Mesenchymal stem cell (in vitro differentiated cells and primary cell): ENCODE measurements around the gene SLC35G2.
"Not testable (repeated sequence)": the region's sequence is repeated elsewhere in the genome, so short reads cannot be mapped to it uniquely, and the experiment has no call there.

Experiments used
- DNase-seq: peaks from one replicate; pipeline ENCODE4 v3.0.0-alpha.2; 2013
- H2AFZ ChIP-seq: one replicate; pipeline ENCODE4 v1.6.1; 2013; ENCODE audit warnings: low read depth, mild to moderate bottlenecking, control low read depth, inconsistent platforms, low read length, moderate library complexity
- H2AK5ac ChIP-seq: 2 replicates; pipeline ENCODE4 v1.6.1; 2013; ENCODE audit warnings: low read length, moderate library complexity, mild to moderate bottlenecking, inconsistent platforms; ENCODE audit not compliant: severe bottlenecking
- H2BK120ac ChIP-seq: one replicate; pipeline ENCODE4 v1.6.1; 2013; ENCODE audit warnings: low read depth, mild to moderate bottlenecking, inconsistent platforms, low read length, moderate library complexity
- H2BK12ac ChIP-seq, 2 experiments: one replicate each; pipeline ENCODE4 v1.6.1; 2013; ENCODE audit warnings: inconsistent platforms in 2 of 2, low read length in 2 of 2, mild to moderate bottlenecking in 2 of 2, moderate library complexity in 2 of 2, control low read depth in 1 of 2
- H2BK15ac ChIP-seq: one replicate; pipeline ENCODE4 v1.6.1; 2013; ENCODE audit warnings: mild to moderate bottlenecking, low read depth, inconsistent platforms; ENCODE audit not compliant: poor library complexity, severe bottlenecking
- H2BK5ac ChIP-seq: 2 replicates; pipeline ENCODE4 v1.6.1; 2013; ENCODE audit warnings: low read depth, mild to moderate bottlenecking, low read length, control low read depth, inconsistent platforms; ENCODE audit not compliant: poor library complexity, severe bottlenecking
- H3K14ac ChIP-seq, 2 experiments: one replicate each; pipeline ENCODE4 v1.6.1; 2013; ENCODE audit warnings: inconsistent platforms in 2 of 2, low read length in 2 of 2, control low read depth in 1 of 2, mild to moderate bottlenecking in 1 of 2, moderate library complexity in 1 of 2
- H3K18ac ChIP-seq, 2 experiments: one replicate each; pipeline ENCODE4 v1.6.1; 2013; ENCODE audit warnings: inconsistent platforms in 2 of 2, low read length in 2 of 2, control low read depth in 1 of 2, low read depth in 1 of 2, mild to moderate bottlenecking in 1 of 2
- H3K23ac ChIP-seq, 2 experiments: one replicate each; pipeline ENCODE4 v1.6.1; 2013; ENCODE audit warnings: inconsistent platforms in 2 of 2, low read length in 2 of 2, mild to moderate bottlenecking in 2 of 2, moderate library complexity in 2 of 2, control low read depth in 1 of 2
- H3K27ac ChIP-seq: 2 replicates; pipeline ENCODE4 v1.5.1; 2013; ENCODE audit warnings: mild to moderate bottlenecking, moderate library complexity, low read length, control low read depth, inconsistent platforms; ENCODE audit not compliant: poor library complexity, severe bottlenecking
- H3K27me3 ChIP-seq, 2 experiments: 2 replicates each; pipeline versions ENCODE4 v1.6.1 to v1.7.0; 2013; ENCODE audit warnings: low read length in 2 of 2, mild to moderate bottlenecking in 2 of 2, moderate library complexity in 2 of 2, control low read depth in 1 of 2, inconsistent platforms in 1 of 2; ENCODE audit not compliant: control insufficient read depth in 1 of 2, insufficient read depth in 1 of 2
- H3K36me3 ChIP-seq, 2 experiments: 2 replicates each; pipeline versions ENCODE4 v1.6.1 to v1.7.0; 2013; ENCODE audit warnings: low read length in 2 of 2, control low read depth in 1 of 2, inconsistent platforms in 1 of 2, low read depth in 1 of 2, mild to moderate bottlenecking in 1 of 2; ENCODE audit not compliant: insufficient read depth in 2 of 2, control insufficient read depth in 1 of 2
- H3K4ac ChIP-seq, 2 experiments: one replicate each; pipeline ENCODE4 v1.6.1; 2013; ENCODE audit warnings: inconsistent platforms in 2 of 2, low read length in 2 of 2, mild to moderate bottlenecking in 2 of 2, moderate library complexity in 2 of 2, control low read depth in 1 of 2, low read depth in 1 of 2
- H3K4me1 ChIP-seq: 2 replicates; pipeline ENCODE4 v1.6.1; 2013; ENCODE audit warnings: low read depth, low read length, control low read depth; ENCODE audit not compliant: control insufficient read depth, insufficient read depth
- H3K4me2 ChIP-seq: 2 replicates; pipeline ENCODE4 v1.6.1; 2013; ENCODE audit warnings: low read length, mild to moderate bottlenecking, inconsistent platforms; ENCODE audit not compliant: poor library complexity, severe bottlenecking
- H3K4me3 ChIP-seq, 2 experiments: 2 replicates each; pipeline versions ENCODE4 v1.5.1 to v1.7.0; 2013; ENCODE audit warnings: low read length in 2 of 2, mild to moderate bottlenecking in 2 of 2, control low read depth in 1 of 2, low read depth in 1 of 2; ENCODE audit not compliant: insufficient read depth in 1 of 2
- H3K79me1 ChIP-seq: replicated peaks from 2 replicates; pipeline ENCODE4 v1.6.1; 2013; ENCODE audit warnings: mild to moderate bottlenecking, control low read depth, low read length, inconsistent platforms; ENCODE audit not compliant: poor library complexity, severe bottlenecking
- H3K9ac ChIP-seq: 2 replicates; pipeline ENCODE4 v1.7.0; 2013; ENCODE audit warnings: mild to moderate bottlenecking, low read length, moderate library complexity
- H3K9me3 ChIP-seq: 2 replicates; pipeline ENCODE4 v1.7.0; 2013; ENCODE audit warnings: mild to moderate bottlenecking, low read length; ENCODE audit not compliant: control insufficient read depth
- H4K8ac ChIP-seq: one replicate; pipeline ENCODE4 v1.6.1; 2013; ENCODE audit warnings: inconsistent platforms, mild to moderate bottlenecking, low read length, moderate library complexity
- H4K91ac ChIP-seq: one replicate; pipeline ENCODE4 v1.6.1; 2013; ENCODE audit warnings: mild to moderate bottlenecking, low read length, inconsistent platforms
- WGBS: methylation state at CpG from one replicate; pipeline ENCODE4 v1.1.7; 2013; ENCODE audit warnings: mixed read lengths; 5-methylcytosine and 5-hydroxymethylcytosine counted together

Gene SLC35G2

GRCh38 chr3:136893848-136894443, 75.0 kb downstream of the SLC35G2 start:
- Histone ChIP-seq H3K23ac (no peak overlapping the region), H3K4me2 (no peak overlapping the region), H3K9ac (no peak overlapping the region), H2AFZ (no peak overlapping the region), H3K14ac (no peak overlapping the region), H3K27ac (no peak overlapping the region), H3K36me3 (peaks cover 13 to 17% of the 10 kb centered on the region in 2 experiments), H3K79me1 (peaks cover 10% of the 10 kb centered on the region), H3K4me1 (no peaks in the 10 kb centered on the region), H2BK12ac (peak overlapping the region in 1 of 2 experiments; percentile 59), H3K18ac (peak overlapping the region in 1 of 2 experiments; percentile 66), H2BK15ac (no peak overlapping the region), H3K4ac (no peak overlapping the region), H2BK5ac (no peak overlapping the region), H3K9me3 (peaks cover 18% of the 10 kb centered on the region), H3K4me3 (no peak overlapping the region), H2BK120ac (peak overlapping the region; percentile 64), H3K27me3 (no peaks in the 10 kb centered on the region), H2AK5ac (no peak overlapping the region), H4K8ac (no peak overlapping the region), H4K91ac (no peak overlapping the region)
- WGBS, result 31% methylated on average over 5 of the region's 5 CpGs
- DNase-seq, result peak; percentile 96

DNA sequence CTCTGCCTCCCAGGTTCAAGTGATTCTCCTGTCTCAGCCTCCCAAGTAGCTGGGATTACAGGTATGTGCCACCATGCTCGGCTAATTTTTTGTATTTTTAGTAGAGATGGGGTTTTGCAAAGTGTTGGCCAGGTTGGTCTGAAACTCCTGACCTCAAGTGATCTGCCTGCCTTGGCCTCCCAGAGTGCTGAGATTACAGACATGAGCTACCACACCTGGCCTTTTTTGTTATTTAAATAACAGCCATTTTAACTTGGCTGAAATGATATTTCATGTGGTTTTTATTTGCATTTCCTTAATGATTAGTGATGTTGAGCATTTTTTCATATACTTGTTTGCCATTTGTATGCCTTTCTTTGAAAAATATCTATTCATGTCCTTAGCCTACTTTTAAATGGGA, 78.2 kb downstream of the SLC35G2 start:
- not testable (repeated sequence) for H3K27me3 ChIP-seq, H3K9ac ChIP-seq, H3K18ac ChIP-seq, H3K4ac ChIP-seq, H4K91ac ChIP-seq, H3K79me1 ChIP-seq, H3K23ac ChIP-seq, H3K9me3 ChIP-seq, H4K8ac ChIP-seq, H2AK5ac ChIP-seq, H2BK12ac ChIP-seq, H3K4me1 ChIP-seq, H2BK120ac ChIP-seq, H2BK5ac ChIP-seq, H3K4me2 ChIP-seq, H2BK15ac ChIP-seq, H3K14ac ChIP-seq, H3K27ac ChIP-seq, DNase-seq, H3K4me3 ChIP-seq, H2AFZ ChIP-seq
- peaks cover 3 to 21% of the 10 kb centered on the region in 2 experiments for H3K36me3 ChIP-seq
- no CpG with 5 or more reads among the region's 1 CpG for WGBS

DNA sequence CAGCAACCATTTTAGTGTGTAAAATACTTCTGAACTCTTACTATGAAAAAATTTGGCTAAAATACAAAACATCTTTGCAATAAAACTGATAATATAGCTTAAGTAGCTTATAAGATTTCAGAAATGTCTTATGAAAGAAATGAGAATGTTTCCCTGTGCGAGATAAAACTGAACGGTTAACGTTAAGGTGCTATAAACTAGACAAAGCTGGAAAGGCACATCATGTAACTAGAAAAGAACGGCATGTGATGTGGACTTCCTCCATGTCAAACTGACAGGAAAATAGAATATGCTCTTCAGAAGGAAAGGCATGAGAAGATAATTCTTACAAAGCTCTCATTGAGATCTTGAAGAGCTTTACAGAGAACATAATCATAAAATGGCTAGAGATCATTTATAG, 79.6 kb downstream of the SLC35G2 start:
- no peak overlapping the region for H2BK5ac ChIP-seq
- no peak overlapping the region for H4K91ac ChIP-seq
- H2AK5ac ChIP-seq, result no peak overlapping the region
- no peak overlapping the region for H3K4me3 ChIP-seq
- no peak overlapping the region for H3K27ac ChIP-seq
- no peak overlapping the region for H2AFZ ChIP-seq
- no peak overlapping the region for H3K18ac ChIP-seq
- no peaks in the 10 kb centered on the region for H3K27me3 ChIP-seq
- no peak overlapping the region for H2BK12ac ChIP-seq
- no peak overlapping the region for H3K4me2 ChIP-seq
- no peaks in the 10 kb centered on the region for H3K4me1 ChIP-seq
- H2BK120ac ChIP-seq, result no peak overlapping the region
- peaks cover 3 to 21% of the 10 kb centered on the region in 2 experiments for H3K36me3 ChIP-seq
- peaks cover 4% of the 10 kb centered on the region for H3K79me1 ChIP-seq
- WGBS, result 77% methylated on average over 4 of the region's 4 CpGs
- no peak for DNase-seq
- H4K8ac ChIP-seq, result no peak overlapping the region
- H2BK15ac ChIP-seq, result no peak overlapping the region
- no peak overlapping the region for H3K9ac ChIP-seq
- H3K14ac ChIP-seq, result no peak overlapping the region
- peaks cover 17% of the 10 kb centered on the region for H3K9me3 ChIP-seq
- no peak overlapping the region for H3K23ac ChIP-seq
- H3K4ac ChIP-seq, result no peak overlapping the region

DNA sequence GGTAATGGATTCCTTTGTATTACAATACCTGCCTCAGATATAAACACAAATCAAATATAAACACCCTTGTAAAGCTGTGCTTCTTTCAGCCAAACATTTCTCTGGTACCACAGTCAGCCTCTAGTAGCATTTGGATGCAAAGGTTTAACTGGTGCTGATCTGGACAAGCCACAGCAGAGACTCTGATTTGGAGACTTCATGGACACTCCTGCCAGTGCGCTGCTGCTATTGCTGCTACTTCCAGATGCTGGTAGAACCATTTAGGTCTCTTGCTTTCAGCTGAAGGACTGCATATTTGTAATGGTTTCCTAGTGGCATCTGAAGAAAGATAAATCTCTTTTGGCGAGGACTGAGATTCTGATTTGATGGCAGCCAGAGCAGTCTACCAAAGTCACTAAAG, 80.0 kb downstream of the SLC35G2 start:
- DNase-seq, result peak; percentile 51

More for the DNA sequence above, 80.0 kb downstream of the SLC35G2 start:
- H3K27me3 ChIP-seq, result no peaks in the 10 kb centered on the region
- H3K27ac ChIP-seq, result no peak overlapping the region
- no peak overlapping the region for H2BK120ac ChIP-seq
- H2BK5ac ChIP-seq, result no peak overlapping the region
- peaks cover 3 to 21% of the 10 kb centered on the region in 2 experiments for H3K36me3 ChIP-seq
- H3K4me3 ChIP-seq, result no peak overlapping the region
- no peak overlapping the region for H2BK15ac ChIP-seq
- H3K4me2 ChIP-seq, result no peak overlapping the region
- H2AFZ ChIP-seq, result no peak overlapping the region
- H3K9me3 ChIP-seq, result peaks cover 21% of the 10 kb centered on the region
- no peak overlapping the region for H2AK5ac ChIP-seq
- peaks cover 4% of the 10 kb centered on the region for H3K79me1 ChIP-seq
- no peak overlapping the region for H3K14ac ChIP-seq
- H3K18ac ChIP-seq, result no peak overlapping the region
- WGBS, result 69% methylated on average over 1 of the region's 2 CpGs
- no peak overlapping the region for H2BK12ac ChIP-seq
- no peak overlapping the region for H4K91ac ChIP-seq
- H3K4ac ChIP-seq, result no peak overlapping the region
- H3K9ac ChIP-seq, result no peak overlapping the region
- no peak overlapping the region for H3K23ac ChIP-seq
- no peaks in the 10 kb centered on the region for H3K4me1 ChIP-seq
- H4K8ac ChIP-seq, result no peak overlapping the region
